Measurements from ENCODE around the gene FKRP.
"Not testable (repeated sequence)": the region's sequence is repeated elsewhere in the genome, so short reads cannot be mapped to it uniquely, and the experiment has no call there.

FKRP gene

GRCh38 chr19:46786236-46787039 lies 40.6 kb downstream of the FKRP start:
- DNase-seq: no peak

- DNase-seq: no peak
Measured at GRCh38 chr19:46787040-46787330, 41.1 kb downstream of the FKRP start.

GRCh38 chr19:46787331-46788261 lies 41.7 kb downstream of the FKRP start:
- DNase-seq: no peak

GRCh38 chr19:46788262-46788967 lies 42.6 kb downstream of the FKRP start, which contains the start of gene SLC1A5:
SLC1A5 (minus strand) TSS chr19:46788594; CDS start chr19:46787965, 629 bp downstream.
- peak; percentile 93 for DNase-seq

GRCh38 chr19:46788968-46789338 lies 43.1 kb downstream of the FKRP start:
- DNase-seq: no peak

GRCh38 chr19:46789371-46789770 lies 43.5 kb downstream of the FKRP start:
- DNase-seq: no peak

GRCh38 chr19:46791944-46792343 lies 46.1 kb downstream of the FKRP start:
- DNase-seq: no peak

- DNase-seq: no peak
Measured at GRCh38 chr19:46797881-46798280, 52.0 kb downstream of the FKRP start.

GRCh38 chr19:46798713-46799112 lies 52.9 kb downstream of the FKRP start:
- no peak for DNase-seq

GRCh38 chr19:46802152-46802551 lies 56.3 kb downstream of the FKRP start:
- no peak for DNase-seq

GRCh38 chr19:46803555-46803954 lies 57.7 kb downstream of the FKRP start:
- DNase-seq: no peak

- not testable (repeated sequence) for DNase-seq
Measured at GRCh38 chr19:46804432-46804831, 58.6 kb downstream of the FKRP start.

- DNase-seq: no peak
Measured at GRCh38 chr19:46806656-46807055, 60.8 kb downstream of the FKRP start.
